ENCODE results near the gene PSENEN.

PSENEN gene

GRCh38 chr19:35717665-35718344 is 27.6 kb upstream of the PSENEN start, which contains the start of gene KMT2B (continued):
- TF ChIP-seq ZNF692 (tag by site-specific recombination; IDR thresholded peaks at IDR 0.05) = no peak
- TF ChIP-seq KLF10 (tag by site-specific recombination; IDR thresholded peaks at IDR 0.05) = peak; percentile 90
- peak; percentile 99 for TF ChIP-seq GLIS1 (tag by site-specific recombination; IDR thresholded peaks at IDR 0.05)
- TF ChIP-seq KLF8 (tag by site-specific recombination; IDR thresholded peaks at IDR 0.05) = peak; percentile 70; the same call in 1 of the 2 replicates
- TF ChIP-seq ZNF2 (tag by site-specific recombination; IDR thresholded peaks at IDR 0.05) = no peak
- TF ChIP-seq BCL11B (tag by site-specific recombination; IDR thresholded peaks at IDR 0.05; ENCODE audit: low read depth) = 0 out of 2 replicates have a peak, but pooled peaks have one; percentile 36
- TF ChIP-seq ZNF561 (tag by site-specific recombination; IDR thresholded peaks at IDR 0.05; ENCODE audit: borderline replicate concordance) = peak; percentile 85; the same call in 1 of the 2 replicates
- no peak for TF ChIP-seq ZBTB26 (tag by site-specific recombination; optimal IDR thresholded peaks at IDR 0.05)
- 0 out of 2 replicates have a peak, but pooled peaks have one; percentile 13 for TF ChIP-seq ZNF677 (tag by site-specific recombination; IDR thresholded peaks at IDR 0.05)
- TF ChIP-seq ZNF791 (tag by site-specific recombination; IDR thresholded peaks at IDR 0.05) = no peak
- no peak for TF ChIP-seq ZBTB49 (tag by site-specific recombination; IDR thresholded peaks at IDR 0.05; ENCODE audit: low read depth)
- TF ChIP-seq ZIC2 (tag by site-specific recombination; IDR thresholded peaks at IDR 0.05) = peak; percentile 76
- TF ChIP-seq ZNF10 (tag by site-specific recombination; IDR thresholded peaks at IDR 0.05) = no peak
- TF ChIP-seq ZNF514 (tag by site-specific recombination; IDR thresholded peaks at IDR 0.05) = no peak
- peak; percentile 94 for TF ChIP-seq GLIS2 (tag by site-specific recombination; IDR thresholded peaks at IDR 0.05)
- peak; percentile 8; the same call in 1 of the 2 replicates for TF ChIP-seq IKZF3 (tag by site-specific recombination; IDR thresholded peaks at IDR 0.05)
- no peak for TF ChIP-seq ZNF202 (tag by site-specific recombination; IDR thresholded peaks at IDR 0.05; ENCODE audit: borderline replicate concordance)
- no peak for TF ChIP-seq ZNF768 (tag by site-specific recombination; IDR thresholded peaks at IDR 0.05)
- TF ChIP-seq ZNF112 (tag by site-specific recombination; IDR thresholded peaks at IDR 0.05) = no peak
- peak; percentile 2; the same call in 1 of the 2 replicates for TF ChIP-seq ZBTB7A (tag by site-specific recombination; IDR thresholded peaks at IDR 0.05; ENCODE audit: low read depth)
- TF ChIP-seq ZNF501 (tag by site-specific recombination; IDR thresholded peaks at IDR 0.05) = no peak
- no peak for TF ChIP-seq KLF9 (tag by site-specific recombination; IDR thresholded peaks at IDR 0.05; ENCODE audit: low read depth)
- TF ChIP-seq GLI2 (tag by site-specific recombination; IDR thresholded peaks at IDR 0.05; ENCODE audit: borderline replicate concordance, low read depth) = no peak
- TF ChIP-seq ZNF639 (tag by site-specific recombination; IDR thresholded peaks at IDR 0.05) = no peak; the same call in 1 of the 2 replicates
